HG03460 (cell line): Measurements from ENCODE around the gene AGBL4.

Experiments used
- ATAC-seq: cut with Tn5 transposase; IDR thresholded peaks from one replicate; pipeline ENCODE4 v1.9.1; 2021; ENCODE audit not compliant: unreplicated experiment

AGBL4 gene

DNA sequence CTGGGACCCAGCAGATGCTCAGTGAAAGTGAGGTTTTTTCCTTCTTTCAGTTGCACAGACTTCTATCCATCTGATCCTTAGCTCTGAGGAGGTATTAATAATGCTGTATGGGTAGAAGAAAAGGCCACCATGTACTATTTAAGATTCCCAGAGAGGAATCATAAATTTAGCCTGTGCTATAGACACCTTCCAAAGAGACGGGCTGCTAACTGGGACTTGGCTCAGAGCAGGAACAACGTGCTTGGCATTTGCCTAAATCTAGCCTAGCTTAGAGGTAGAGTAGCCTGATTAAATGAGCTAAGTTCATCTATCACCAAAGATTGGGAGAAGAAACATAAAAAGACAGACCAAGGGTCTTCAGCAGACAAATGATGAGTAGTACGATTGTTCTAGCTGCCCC lies 1070.1 kb downstream of the AGBL4 start:
- no peak for ATAC-seq

DNA sequence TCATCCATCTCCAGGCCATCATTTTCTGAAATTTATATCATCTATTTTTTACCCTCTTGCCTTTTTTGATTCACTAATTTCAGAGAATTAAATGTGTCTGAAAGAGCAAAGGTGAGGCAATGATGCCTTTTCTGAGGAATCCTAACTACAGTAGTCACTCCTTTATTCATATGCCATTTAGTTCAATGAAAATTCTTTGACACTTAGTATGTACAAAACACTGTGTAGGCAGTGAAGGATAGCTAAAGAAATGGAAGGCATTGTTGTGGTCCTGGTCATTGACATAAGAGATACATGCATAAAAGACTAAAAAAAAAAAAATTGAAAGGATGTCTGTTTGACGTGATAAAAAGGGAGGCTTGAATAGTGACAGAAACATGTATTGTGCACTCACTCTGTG lies 1075.2 kb downstream of the AGBL4 start:
- ATAC-seq, result no peak

DNA sequence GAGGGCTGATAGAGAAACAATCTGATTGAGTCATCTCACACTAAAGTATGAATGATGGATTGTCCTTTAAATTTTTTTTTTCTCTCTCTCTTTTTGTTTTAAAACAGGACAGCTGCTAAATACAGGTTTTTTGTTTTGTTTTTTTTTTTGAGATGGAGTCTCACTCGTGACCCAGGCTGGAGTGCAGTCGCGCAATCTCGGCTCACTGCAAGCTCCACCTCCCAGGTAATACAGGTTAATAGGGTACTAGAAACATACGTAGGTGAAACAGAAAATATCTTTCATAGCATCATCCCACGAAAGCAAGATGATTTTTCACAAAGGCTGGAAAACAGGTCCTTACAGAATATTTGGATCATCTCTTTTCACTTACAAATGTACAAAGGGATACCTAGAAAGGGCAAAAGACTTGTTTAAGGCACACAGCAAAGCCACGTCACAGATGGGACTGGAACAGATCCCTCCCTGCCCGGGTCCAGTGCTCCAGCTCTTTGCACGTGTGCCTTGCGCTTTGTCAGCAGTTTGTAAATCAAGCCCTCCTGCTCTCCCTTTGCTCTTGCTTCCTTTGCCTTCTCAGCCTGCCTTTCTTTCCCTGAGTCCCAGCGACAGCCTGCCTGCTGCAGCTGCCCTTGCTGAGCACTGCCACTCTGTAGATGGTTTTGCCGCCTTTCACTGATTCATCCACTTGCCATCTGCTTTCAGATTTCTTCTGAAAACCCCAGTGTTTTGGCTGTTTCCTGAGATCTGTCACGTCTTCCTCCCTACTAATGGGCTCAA lies 1075.8 kb downstream of the AGBL4 start:
- no peak for ATAC-seq

DNA sequence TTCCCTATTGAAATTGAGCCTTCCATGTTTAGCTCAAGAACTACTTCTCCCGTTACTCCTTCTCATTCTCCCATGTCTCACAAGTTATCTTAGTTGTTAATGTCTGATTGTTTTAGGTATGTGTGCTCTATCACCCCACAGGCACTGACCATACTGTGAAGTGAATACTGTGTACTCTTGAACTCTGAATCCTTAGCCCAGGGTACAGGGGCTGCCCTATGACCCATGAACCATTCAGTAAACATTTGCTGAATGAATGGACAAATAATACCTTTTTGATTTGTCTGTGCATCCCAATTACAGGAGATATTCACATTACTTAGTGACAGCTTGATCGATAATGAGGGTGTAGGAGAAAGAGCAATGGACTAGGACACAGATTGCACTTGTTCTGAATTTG lies 1077.7 kb downstream of the AGBL4 start:
- no peak for ATAC-seq

DNA sequence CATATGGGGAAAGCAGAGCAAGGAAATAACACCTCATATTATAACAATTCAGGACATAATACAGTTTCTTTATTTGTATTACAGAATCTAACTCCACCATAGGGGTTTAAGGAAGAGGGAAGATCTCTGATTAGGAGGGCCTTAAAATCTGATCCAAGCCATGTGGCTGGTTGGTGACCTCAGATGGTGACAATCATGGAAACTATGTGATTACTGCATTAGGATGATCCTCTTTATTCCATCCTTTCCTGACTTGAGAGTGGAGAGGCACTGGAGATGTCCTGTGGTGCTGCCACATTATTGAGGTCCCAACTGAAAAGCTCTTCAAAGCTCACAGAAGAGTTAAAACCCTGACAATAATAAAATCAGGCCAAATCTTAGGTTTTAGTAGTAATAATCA lies 1078.9 kb downstream of the AGBL4 start:
- no peak for ATAC-seq

DNA sequence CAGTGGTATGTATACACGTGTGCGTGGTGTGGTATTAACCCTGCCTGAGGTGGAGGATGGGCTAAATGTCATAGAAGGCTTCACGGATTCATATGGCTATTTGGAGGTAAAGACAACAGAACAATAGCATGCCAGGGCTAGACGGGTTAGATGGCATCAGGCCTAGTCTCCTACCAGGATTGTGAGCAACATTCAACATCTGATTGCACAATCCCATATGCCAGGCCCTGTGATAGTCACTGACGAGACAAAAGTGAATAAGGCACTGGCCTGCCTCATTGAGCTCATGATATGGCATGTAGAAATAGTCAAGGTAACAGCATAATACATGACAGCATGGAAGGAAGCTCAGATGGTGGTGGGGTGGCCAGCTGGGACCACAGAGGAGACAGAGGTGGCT lies 1079.9 kb downstream of the AGBL4 start:
- ATAC-seq, result no peak

DNA sequence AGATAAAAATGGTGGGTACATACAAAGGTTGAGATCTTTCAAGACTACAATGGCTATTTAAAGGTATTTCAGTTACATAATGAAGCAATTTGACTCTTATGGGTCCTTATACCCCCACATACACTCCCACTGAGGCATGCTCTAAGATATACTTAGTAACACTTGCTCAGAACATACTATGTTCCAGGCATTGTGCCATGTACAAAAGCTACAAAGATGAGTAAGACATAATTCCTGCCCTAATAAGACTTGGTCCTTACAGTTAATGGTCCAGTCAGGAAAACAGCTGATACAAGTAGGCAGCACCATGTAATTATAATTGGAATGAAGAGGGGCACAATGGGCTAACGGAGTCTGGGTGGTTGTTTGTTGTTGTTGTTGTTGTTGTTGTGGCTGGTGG lies 1080.4 kb downstream of the AGBL4 start:
- no peak for ATAC-seq

DNA sequence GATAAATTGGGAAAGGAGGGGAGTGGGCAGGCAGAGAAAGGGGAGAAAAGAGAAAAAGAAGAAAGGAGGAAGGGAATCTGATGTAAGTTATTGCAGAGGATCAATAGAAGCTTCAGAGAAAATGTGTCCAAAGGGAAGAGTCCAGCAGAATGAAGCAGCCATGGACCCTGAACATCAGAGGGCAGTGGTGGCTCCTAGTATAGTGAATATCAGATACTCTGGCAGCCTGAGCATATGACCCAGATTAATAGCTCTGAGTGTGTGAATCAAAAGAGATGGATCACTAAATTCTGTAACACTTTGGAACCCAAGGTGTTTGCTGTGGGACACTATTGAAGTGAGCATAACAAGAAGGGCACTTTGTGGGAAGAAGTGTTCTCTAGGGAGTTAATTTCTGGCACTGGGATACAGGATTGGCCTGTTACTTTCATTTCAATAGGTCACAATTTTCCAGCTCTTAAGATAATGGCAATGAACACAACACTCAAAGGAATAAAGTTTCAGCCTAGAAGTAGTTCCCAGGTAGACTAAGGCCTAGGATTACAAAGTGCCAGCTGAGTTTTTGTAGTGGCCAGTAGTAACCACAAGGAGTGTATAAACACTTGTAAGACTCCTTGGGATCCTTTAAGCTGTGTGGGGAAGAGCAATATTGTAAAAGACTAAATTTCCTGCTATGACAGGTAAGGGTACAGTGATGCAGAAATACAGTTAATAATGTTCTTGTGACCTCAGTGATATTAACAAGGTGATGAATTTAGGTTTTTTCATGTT lies 1082.6 kb downstream of the AGBL4 start:
- no peak for ATAC-seq

DNA sequence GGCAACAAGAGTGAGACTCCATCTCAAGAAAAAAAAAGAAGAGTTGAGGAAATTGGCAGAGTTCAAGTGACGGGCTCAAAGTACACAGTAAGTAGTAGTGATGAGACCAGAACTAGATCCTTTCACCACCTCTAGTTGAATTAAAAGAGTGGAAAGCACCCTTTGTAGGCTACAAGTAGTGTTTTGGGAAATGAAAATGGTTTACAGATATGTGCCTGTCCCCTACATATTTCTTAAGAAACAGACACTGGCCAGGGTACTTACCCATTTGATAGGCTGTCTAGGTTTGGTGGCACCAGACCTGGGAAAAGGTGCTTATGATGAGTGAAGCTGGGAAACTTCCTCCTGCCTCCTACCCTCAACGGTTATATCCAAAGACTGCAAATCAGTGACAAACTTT lies 1083.4 kb downstream of the AGBL4 start:
- ATAC-seq, result no peak

DNA sequence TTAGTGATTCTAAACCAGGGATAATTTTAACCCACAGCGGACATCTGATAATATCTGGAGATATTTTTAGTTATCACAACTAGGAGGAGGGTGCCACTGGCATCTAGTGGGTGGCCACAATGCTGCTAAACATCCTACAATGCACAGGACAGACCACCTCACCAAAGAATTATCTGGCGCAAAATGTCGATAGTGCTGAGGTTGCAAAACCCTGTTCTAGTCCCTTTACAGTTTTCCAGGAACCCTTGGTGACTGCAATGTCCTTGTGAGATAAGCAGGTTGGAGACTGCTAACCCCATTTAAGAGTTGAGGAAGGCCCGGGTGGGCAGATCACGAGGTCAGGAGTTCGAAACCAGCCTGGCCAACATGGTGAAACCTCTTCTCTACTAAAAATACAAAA lies 1083.9 kb downstream of the AGBL4 start:
- no peak for ATAC-seq

DNA sequence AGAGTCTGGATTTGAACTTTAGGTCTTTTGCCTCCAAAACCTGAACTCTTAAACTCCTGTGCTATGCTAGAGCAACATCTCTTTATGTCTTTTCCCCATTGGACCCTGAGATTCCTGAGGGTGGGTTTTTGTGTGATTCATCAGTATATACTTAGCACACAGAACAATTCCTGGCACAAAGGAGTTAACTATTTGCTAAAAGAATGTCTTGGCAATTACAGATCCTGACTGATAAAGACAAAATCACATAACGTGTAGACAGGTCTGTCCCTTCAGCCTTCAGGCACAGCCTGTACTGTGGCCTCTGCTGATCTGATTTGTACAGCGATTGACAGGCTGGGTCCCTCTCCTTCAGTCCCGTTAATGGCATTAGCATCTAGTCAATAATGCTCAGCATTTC lies 1084.7 kb downstream of the AGBL4 start:
- no peak for ATAC-seq

DNA sequence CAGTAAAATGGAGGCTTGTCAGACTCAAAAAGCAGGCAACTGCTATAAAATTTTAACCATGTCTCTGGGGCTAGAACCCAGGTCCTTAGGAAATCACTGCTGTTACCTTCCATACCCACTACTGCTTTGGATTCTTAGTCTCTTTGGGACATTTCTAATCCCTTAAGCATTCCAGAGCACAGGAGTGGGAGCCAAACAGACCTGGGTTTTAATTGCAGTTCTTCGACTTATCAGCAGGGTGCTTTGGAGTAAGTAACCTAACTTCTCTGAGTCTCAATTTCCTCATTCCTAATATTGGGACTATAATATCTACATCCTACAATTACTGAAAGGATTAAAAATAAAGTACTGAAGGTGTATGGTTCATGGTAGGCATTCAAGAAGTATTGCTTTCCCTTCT lies 1086.0 kb downstream of the AGBL4 start:
- ATAC-seq, result no peak

DNA sequence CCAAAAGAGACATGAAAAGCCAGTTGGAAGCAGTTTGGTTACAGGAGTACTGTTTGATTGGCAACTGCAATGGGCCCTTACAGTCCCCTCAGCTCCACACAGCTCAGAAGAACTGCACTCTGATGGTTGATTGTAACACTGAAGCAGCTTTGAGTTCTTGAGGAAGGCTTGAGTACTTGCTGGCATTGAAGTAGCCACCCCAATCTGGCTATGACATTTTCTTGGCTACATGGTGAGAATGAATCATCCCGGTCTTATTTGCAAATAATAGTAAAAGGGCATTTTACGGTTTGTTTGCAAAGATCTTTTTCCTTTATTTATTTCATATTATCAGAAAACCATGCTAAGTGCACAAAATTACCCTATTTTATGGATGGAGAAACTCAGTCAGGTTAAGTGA lies 1087.3 kb downstream of the AGBL4 start:
- no peak for ATAC-seq

DNA sequence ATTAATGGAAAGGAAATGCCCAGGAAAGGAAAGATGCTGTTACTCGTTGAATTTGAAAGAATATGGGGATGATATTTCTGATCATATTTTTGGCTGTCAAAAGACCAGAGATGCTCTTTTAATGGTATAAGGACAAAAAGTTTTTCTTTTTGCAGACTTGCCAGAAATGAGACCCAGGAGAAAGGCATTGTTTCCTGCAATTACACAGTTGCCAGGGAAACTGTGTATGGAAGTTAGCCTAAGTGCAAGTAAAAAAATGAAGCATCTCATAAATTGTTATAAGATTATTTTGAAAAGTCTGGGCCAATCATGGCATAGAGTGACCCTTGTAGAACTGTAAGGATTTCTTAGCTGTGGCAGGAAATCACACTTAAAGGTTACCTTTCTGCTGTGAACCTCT lies 1091.4 kb downstream of the AGBL4 start:
- ATAC-seq, result no peak

DNA sequence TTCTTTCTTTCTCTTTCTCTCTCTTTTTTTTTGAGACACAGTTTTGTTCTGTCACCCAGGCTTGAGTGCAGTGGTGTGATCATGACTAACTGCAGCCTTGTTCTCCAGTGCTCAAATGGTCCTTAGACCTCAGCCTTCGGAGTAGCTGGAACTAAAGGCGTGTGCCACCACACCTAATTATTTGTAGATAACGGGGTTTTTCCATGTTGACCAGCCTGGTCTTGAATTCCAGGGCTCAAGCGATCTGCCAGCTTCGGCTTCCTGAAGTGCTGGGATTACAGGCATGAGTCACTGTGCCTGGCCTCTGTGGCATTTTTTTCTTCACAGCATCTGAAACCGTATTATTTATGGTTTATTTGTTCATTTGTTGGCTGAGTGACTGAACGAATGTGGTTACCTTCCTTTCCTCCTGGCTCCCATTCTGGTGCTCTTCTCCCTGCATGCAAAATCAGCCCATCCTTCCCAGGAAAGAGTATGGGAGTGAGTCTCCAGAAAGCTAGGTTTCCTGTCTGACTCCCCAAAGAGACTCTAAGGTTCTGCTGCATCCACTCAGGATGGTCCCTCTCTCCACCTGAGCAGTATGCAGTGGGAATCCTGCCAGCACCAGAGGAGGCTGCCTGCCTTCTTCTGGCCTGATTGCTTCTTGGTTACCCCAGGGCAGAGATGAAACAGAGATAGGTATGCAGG lies 1092.1 kb downstream of the AGBL4 start:
- ATAC-seq, result no peak

DNA sequence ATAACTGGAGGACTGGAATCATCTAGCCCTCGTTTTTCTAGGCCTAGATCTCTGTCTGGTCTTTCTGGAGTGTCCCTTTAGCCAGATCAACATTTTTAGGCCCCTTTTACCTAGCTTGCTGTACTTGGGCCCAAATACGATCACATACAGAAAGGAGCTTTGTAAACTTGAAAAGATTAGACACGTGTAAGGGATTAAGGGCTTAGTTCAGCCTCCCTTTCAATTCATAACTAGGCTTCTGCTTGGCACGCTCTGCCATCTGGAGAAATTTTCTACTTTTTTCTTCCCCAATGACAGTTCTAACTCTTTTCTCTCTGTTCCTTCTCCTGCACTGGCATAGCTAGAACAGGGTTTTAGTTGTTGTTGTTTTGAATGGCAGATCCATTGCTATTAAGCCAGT lies 1093.7 kb downstream of the AGBL4 start:
- ATAC-seq, result no peak

DNA sequence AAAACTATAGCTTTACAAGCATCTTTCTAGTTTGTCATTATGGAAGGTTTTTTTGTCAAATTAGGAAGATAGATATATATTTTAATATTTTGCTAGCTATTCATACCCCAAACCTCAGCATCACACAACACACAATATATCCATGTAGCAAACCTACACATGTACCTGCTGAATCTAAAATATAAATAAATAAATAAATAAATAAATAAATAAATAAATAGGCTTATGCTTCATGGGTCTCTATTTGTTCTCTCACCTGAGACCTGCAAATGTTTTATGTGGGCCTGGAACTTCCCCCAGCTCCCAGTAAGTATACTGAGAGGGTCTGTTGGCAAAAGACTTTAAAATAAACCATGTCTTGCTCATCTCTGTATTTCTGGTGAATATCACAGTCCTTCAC lies 1099.7 kb downstream of the AGBL4 start:
- no peak for ATAC-seq

DNA sequence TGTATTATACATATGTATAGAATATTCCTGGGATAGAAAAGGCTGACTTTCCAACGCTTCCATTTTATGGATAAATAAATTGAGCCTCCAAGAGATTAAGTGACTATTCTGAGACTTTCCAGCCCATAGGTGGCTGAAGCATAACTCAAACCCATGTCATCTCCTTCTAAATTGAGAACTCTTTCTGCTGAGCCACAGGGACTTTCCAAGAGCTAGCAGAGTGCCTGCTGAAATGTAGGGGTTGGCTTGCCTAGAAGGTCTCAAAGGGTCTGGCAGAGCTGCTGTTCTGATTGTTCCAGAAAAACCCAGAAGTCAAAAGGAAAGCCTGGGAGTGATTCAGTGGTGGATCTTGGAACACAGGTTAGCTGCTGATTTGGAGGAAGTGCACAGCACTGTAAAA lies 1100.6 kb downstream of the AGBL4 start:
- ATAC-seq, result no peak

DNA sequence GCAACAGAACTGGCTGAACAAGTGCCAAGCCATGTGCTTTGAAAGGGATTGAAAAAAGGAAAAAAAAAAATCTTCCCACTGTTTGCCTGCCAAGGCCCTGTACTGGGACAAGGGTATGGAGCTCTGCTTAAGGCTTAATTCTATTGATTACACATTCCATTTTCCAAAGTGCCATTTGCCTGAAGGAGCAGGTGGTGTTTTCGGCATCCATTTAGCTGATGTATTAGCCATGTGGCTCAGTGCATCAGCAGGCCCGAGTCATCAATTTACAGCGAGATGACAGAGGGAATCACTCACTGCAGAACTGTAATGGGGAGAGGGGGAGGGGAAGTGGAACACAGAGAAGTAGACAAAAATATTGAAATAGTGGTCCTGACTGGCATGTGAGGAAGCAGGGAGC lies 1102.9 kb downstream of the AGBL4 start:
- no peak for ATAC-seq

DNA sequence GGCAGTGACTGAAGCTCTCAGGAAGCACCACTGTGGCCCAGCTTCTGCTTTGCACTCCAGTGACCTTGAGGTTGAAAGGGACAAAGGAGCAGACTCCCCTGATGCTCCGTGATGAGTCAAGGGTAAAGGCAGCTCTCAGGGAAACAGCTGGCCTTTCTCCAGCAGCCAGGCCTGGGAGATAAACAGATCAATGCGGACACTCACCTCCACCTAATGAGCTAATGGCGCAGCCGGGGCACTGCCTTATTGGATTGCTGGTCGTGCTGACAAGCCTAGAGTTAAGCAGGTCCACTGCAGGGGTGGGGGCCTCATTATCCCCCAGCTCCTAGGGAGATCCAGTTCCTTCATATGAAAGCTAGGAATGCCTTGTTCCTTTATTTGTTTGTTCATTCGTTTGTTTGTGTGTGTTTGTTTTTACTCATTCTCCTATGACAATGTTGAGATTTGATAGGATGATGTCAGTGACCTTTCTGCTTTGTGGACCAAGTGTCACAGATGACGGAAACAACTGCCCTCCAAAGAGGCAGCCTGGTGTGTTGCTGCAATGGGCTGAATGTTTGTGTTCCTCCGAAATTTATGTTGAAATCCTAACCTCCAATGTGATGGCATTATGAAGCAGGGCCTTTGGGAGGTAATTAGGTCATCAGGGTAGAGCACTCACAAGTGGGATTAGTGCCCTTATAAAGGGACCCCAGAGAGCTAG lies 1105.7 kb downstream of the AGBL4 start:
- ATAC-seq, result no peak

DNA sequence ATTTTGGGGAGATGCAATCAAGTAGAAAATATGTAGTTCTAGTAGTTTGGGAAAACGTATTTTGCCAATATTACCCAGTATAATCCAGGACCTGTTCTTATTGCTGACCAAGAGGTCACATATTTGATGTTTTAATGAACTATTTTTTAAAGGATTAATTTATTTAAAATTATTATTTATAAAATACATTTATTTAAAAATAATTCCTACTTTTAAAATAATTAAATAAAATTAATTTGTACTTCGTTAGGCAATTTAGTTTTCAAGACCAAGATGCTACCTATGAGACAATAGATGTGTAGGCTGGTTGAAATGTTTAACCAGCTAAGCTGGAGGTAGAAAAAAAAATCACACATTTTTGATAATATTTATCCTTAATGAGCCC lies 1106.7 kb downstream of the AGBL4 start:
- ATAC-seq, result no peak
